ENCODE measurements around the gene PTPRQ.

Gene PTPRQ

DNA sequence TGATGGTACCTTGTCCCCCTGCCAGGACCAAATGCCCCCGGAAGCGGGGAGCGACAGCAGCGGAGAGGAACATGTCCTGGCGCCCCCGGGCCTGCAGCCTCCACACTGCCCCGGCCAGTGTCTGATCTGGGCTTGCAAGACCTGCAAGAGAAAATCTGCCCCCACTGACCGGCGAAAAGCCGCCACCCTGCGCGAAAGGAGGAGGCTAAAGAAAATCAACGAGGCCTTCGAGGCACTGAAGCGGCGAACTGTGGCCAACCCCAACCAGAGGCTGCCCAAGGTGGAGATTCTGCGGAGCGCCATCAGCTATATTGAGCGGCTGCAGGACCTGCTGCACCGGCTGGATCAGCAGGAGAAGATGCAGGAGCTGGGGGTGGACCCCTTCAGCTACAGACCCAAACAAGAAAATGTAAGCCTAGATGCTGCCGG, 263.8 kb downstream of the PTPRQ start:
- no peak for DNase-seq

- no peak for DNase-seq
Observed at GRCh38 chr12:80708259-80708974, 264.4 kb downstream of the PTPRQ start.

GRCh38 chr12:80708975-80709328, 264.9 kb downstream of the PTPRQ start:
- DNase-seq, result no peak

DNA sequence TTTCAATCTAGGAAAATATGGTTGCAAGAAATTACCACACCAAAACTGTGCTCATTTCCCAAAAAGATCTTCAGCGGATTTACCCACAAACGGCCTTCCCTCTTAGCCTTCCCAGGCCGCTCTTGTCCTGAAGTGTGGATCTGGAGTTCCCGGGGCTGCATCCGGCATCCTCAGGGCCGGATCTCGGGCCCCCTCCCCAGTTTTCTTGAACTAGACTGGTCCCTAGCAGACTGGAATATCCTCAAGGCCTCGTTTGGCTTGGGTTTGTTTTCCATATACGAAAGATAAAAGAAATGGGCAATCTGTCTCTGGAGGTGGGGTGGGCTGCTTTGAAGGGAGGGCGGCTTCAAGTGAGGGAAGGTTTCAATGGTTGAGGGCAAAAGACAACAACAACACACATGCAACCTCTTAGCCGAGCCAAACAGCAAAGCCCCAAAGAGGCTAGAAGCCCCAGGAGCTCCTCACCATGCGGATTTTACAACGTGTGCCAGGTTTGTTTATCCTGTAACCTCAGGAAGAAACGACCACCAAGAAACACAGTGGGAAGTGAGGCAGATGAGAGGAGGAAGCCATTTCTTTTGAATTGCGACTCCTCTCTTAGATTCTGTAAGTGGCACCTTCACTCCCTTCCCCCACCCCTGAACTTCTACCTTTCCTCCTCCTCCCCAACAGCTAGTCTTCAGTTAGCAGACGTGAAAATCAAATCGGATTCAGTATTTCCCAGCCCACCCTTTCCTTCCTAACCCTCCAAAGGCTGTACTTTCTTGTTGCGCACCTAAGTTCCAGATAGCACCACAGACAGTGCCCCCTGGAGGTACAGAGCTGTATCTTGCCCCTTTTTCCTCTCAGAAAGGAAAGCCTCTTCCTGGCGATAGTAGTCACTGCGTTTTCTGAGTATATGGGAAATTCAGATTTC, 266.0 kb downstream of the PTPRQ start:
- no peak for DNase-seq

DNA sequence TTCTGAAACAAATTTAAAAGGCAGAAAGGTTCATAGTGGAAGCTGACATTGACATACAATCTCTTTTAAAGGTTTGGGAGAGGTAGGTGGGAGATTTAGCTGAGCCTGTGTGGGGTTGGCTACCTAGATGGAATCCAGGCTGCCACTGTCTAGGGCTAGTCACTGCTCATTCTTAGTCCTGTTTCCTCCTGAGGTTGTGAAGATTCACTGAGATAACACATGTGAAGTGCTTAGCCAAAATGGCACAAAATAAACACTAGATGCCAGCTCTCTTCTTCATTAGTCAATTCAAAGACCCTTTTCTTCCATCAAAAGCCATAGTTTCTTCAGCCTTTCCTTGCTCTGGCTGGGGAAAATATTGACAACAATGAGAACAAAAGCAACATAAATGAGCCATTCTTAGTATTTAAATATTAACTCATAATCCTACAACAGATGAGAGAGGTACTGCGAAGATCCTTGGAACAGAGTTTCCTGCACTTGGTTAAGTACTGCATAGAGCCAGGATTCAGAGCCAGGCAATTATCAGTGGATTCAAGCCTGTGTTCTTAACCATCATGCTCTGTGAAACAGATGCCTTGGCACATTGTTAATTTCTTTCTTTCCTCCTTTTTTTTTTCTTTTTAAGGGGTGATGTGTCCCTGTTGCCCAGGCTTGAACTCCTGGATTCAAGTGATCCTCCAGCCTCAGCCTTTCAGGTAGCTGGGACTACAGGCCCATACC, 266.9 kb downstream of the PTPRQ start:
- DNase-seq, result no peak

GRCh38 chr12:80711866-80712265, 267.8 kb downstream of the PTPRQ start:
- DNase-seq, result no peak

- DNase-seq, result no peak
Observed at GRCh38 chr12:80712866-80713265, 268.8 kb downstream of the PTPRQ start.

GRCh38 chr12:80713419-80713818, 269.4 kb downstream of the PTPRQ start:
- DNase-seq, result no peak

DNA sequence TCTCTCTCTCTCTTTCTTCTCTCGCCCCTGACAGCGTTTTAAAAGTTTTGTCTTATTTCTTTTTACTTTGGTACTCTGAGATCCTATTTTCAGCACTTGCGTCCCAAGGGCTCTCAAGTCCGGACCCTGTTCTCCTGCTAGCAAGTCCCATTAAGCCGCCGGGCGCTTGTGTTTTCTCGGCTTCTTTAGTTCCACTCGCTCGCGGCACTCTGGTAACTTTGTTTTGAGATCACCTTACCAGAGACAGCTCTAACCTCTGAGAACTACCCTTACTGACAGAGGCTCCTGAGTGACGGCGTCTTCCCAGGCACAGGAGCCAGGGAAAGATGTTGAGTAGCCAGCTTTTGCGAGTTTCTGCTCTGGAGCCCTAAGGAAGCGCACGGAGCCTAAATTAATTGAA, 270.0 kb downstream of the PTPRQ start:
- DNase-seq, result no peak

DNA sequence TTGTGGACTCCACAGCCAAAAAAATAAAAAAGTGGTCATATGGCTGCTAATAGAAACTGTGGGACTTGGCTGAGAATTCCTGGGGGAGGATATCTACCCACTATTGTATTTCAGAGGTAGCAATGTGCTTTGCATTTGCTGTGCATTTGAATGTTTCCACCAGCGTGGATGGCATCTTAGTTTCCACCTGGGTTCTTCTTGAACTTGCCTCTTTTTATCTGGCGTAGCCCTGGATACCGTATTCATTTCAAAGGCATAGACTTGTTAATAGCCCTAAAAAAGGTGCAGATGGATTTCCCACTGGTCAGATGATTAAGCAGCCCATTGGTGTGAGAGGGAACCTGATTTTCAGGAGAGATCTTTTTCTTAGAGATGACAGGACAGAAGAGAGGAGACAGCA, 270.8 kb downstream of the PTPRQ start:
- no peak for DNase-seq

GRCh38 chr12:80715713-80716249, 271.7 kb downstream of the PTPRQ start:
- DNase-seq, result no peak

DNA sequence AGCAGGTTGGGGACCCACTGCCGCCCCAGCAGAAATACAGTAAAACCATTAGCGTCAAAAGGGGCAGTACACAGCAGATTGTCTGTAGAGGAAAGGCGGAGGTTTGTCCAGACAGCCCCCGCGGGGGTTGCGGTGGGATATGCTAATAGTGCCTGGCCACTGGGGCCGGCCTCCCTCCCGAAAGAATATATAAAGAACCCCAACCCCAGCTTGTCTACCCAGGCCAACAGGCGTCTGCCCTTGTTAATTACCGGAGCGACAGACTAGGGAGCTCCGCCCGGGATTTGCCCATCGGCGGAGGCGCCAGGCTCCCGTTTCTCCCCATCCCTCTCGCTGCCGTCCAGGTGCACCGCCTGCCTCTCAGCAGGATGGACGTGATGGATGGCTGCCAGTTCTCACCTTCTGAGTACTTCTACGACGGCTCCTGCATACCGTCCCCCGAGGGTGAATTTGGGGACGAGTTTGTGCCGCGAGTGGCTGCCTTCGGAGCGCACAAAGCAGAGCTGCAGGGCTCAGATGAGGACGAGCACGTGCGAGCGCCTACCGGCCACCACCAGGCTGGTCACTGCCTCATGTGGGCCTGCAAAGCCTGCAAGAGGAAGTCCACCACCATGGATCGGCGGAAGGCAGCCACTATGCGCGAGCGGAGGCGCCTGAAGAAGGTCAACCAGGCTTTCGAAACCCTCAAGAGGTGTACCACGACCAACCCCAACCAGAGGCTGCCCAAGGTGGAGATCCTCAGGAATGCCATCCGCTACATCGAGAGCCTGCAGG, 272.8 kb downstream of the PTPRQ start, which contains the start of gene MYF5:
MYF5 (plus strand) TSS at position 217 of the 774 bp plus-strand sequence; CDS start at position 369, 152 bp downstream.
- DNase-seq, result no peak

DNA sequence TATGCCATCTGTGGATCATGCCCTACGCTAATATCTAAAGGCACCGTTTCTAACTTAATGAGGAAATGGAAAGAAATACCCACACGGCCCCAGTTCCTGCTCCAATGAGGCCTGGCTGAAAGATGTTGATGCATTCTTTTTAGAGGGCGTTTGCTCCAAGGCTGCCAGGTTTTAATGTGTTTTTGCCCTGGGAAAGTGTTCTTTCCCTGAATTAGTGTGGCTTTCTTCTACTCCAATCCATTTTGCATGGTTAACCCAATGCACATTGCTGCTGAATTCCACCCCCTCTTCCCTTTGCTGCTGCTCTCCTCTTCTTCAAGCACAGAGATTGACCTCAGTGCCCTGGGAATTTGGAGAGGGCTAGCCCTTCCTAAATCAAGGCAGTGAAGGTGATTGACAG, 273.8 kb downstream of the PTPRQ start:
- DNase-seq, result no peak

DNA sequence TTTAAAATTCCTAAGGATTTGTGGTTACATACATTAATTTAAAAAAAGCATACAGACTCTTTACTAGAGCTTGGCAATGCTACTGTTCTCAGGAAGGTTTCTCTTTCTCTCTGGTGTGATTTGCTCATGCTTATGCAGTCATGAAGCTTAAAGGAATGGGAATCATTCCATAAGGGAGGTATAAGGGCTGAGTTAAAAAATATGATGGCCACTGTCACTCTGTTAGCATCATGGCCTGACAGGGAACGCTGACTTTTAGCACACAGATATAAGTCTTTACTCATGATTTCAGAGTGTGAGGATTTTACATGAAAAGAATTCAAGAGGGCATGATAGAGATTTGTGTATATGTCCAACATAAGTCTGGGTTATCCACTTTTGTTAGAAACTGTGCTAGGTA, 276.5 kb downstream of the PTPRQ start:
- no peak for DNase-seq

DNA sequence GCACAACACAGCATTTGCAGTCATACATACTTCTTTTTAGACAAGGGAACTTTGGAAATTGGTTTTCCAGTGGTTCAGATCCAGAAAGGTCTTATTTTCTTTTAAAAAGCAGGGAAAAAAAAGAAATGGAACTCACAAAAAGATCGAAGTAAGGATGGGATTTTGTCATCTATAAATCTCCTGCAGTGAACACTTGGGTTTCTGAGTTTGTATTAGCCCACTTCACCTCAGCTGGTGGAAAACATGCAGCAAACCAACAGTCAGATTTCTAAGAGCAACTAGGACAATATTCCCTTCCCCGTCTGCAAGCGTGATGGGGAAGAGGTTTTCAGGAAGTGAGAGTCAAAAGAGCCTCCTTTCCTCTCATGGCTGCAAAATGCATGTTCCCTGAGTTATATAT, 277.3 kb downstream of the PTPRQ start:
- DNase-seq, result no peak

All from GDM1 (cell line).